H9 (cell line): Measurements from ENCODE around the gene PHLDB1. TPM values are rescaled to one million over a fixed set of nuclear protein-coding genes. Genes with fewer than 3 reads are reported as not detected.

ENCODE experiments used
- DNase-seq: peaks from one replicate; pipeline ENCODE4 v3.0.0-alpha.2; 2017
- H2AFZ ChIP-seq: one replicate; pipeline ENCODE4 v1.6.1; 2013; ENCODE audit warnings: mild to moderate bottlenecking, low read length, control low read depth, moderate library complexity
- H2AK5ac ChIP-seq: 2 replicates; pipeline ENCODE4 v1.6.1; 2013; ENCODE audit warnings: low read length, control low read depth, mixed read lengths; ENCODE audit not compliant: insufficient read length
- H2BK120ac ChIP-seq: one replicate; pipeline ENCODE4 v1.6.1; 2013; ENCODE audit warnings: low read depth, mild to moderate bottlenecking, low read length, control low read depth, inconsistent platforms; ENCODE audit not compliant: poor library complexity, severe bottlenecking
- H2BK12ac ChIP-seq: 2 replicates; pipeline ENCODE4 v1.6.1; 2013; ENCODE audit warnings: low read length, control low read depth, mixed read lengths, low read depth; ENCODE audit not compliant: insufficient read length
- H2BK15ac ChIP-seq: 2 replicates; pipeline ENCODE4 v1.6.1; 2013; ENCODE audit warnings: low read depth, low read length, control low read depth
- H2BK20ac ChIP-seq: one replicate; pipeline ENCODE4 v1.6.1; 2013; ENCODE audit warnings: low read depth, mild to moderate bottlenecking, low read length, control low read depth, inconsistent platforms; ENCODE audit not compliant: poor library complexity, severe bottlenecking
- H2BK5ac ChIP-seq: 2 replicates; pipeline ENCODE4 v1.6.1; 2013; ENCODE audit warnings: low read length, control low read depth, mixed read lengths; ENCODE audit not compliant: insufficient read length
- H3K14ac ChIP-seq: 2 replicates; pipeline ENCODE4 v1.6.1; 2013; ENCODE audit warnings: low read length, control low read depth; ENCODE audit not compliant: insufficient read depth
- H3K18ac ChIP-seq: 2 replicates; pipeline ENCODE4 v1.6.1; 2013; ENCODE audit warnings: low read depth, mild to moderate bottlenecking, mixed read lengths, low read length, control low read depth; ENCODE audit not compliant: insufficient read length
- H3K23ac ChIP-seq: 2 replicates; pipeline ENCODE4 v1.6.1; 2013; ENCODE audit warnings: low read length, control low read depth, mixed read lengths, low read depth; ENCODE audit not compliant: insufficient read length
- H3K23me2 ChIP-seq: 2 replicates; pipeline ENCODE4 v1.6.1; 2013; ENCODE audit warnings: low read depth, mild to moderate bottlenecking, mixed read lengths, low read length, control low read depth; ENCODE audit not compliant: insufficient read length, poor library complexity, severe bottlenecking
- H3K27ac ChIP-seq: 2 replicates; pipeline ENCODE4 v1.5.1; 2013; ENCODE audit warnings: low read length, control low read depth, mixed read lengths, low read depth; ENCODE audit not compliant: insufficient read length
- H3K27me3 ChIP-seq: 2 replicates; pipeline ENCODE4 v1.6.1; 2013; ENCODE audit warnings: low read length, control low read depth, inconsistent platforms; ENCODE audit not compliant: insufficient read depth
- H3K4ac ChIP-seq: 2 replicates; pipeline ENCODE4 v1.6.1; 2013; ENCODE audit warnings: low read depth, mild to moderate bottlenecking, control low read depth, inconsistent platforms, low read length, moderate library complexity
- H3K4me1 ChIP-seq: 2 replicates; pipeline ENCODE4 v1.6.1; 2013; ENCODE audit warnings: low read length, control low read depth, inconsistent platforms; ENCODE audit not compliant: insufficient read depth
- H3K4me2 ChIP-seq: 2 replicates; pipeline ENCODE4 v1.6.1; 2013; ENCODE audit warnings: low read length, control low read depth, mixed read lengths; ENCODE audit not compliant: insufficient read length, insufficient read depth
- H3K56ac ChIP-seq: 2 replicates; pipeline ENCODE4 v1.6.1; 2013; ENCODE audit warnings: low read depth, mild to moderate bottlenecking, mixed read lengths, low read length, control low read depth; ENCODE audit not compliant: insufficient read length
- H3K79me1 ChIP-seq: 2 replicates; pipeline ENCODE4 v1.6.1; 2013; ENCODE audit warnings: low read depth, mild to moderate bottlenecking, moderate library complexity, low read length, control low read depth, inconsistent platforms; ENCODE audit not compliant: insufficient read depth, poor library complexity, severe bottlenecking
- H3K79me2 ChIP-seq: 2 replicates; pipeline ENCODE4 v1.6.1; 2013; ENCODE audit warnings: low read length, control low read depth, inconsistent platforms; ENCODE audit not compliant: insufficient read depth
- H3K9ac ChIP-seq: 2 replicates; pipeline ENCODE4 v1.6.1; 2013; ENCODE audit warnings: low read length, control low read depth, mixed read lengths; ENCODE audit not compliant: insufficient read length; ENCODE audit errors: extremely low read depth
- H3K9me3 ChIP-seq: one replicate; pipeline ENCODE4 v1.6.1; 2013; ENCODE audit warnings: low read depth, low read length, inconsistent platforms; ENCODE audit not compliant: control insufficient read depth
- H3T11ph ChIP-seq: one replicate; pipeline ENCODE4 v1.6.1; 2013; ENCODE audit warnings: mild to moderate bottlenecking, low read length, control low read depth, inconsistent platforms
- H4K20me1 ChIP-seq: one replicate; pipeline ENCODE4 v1.6.1; 2013; ENCODE audit not compliant: control insufficient read depth, insufficient read length, insufficient read depth
- H4K5ac ChIP-seq: 2 replicates; pipeline ENCODE4 v1.6.1; 2013; ENCODE audit warnings: low read depth, mild to moderate bottlenecking, mixed read lengths, low read length, control low read depth; ENCODE audit not compliant: insufficient read length
- H4K8ac ChIP-seq: replicated peaks from 2 replicates; pipeline ENCODE4 v1.6.1; 2013; ENCODE audit warnings: low read length, control low read depth, mixed read lengths, low read depth; ENCODE audit not compliant: insufficient read length
- H4K91ac ChIP-seq: 2 replicates; pipeline ENCODE4 v1.6.1; 2013; ENCODE audit warnings: low read depth, mild to moderate bottlenecking, moderate library complexity, mixed read lengths, low read length, control low read depth; ENCODE audit not compliant: insufficient read length
- H3K27ac Mint-ChIP-seq, 3 experiments: 2 replicates in 2 of 3; 3 replicates in 1 of 3; pipeline ENCODE4 v1.8.0; 2020 to 2021; ENCODE audit warnings: mixed read lengths in 3 of 3, mild to moderate bottlenecking in 1 of 3, moderate library complexity in 1 of 3
- H3K27me3 Mint-ChIP-seq: 2 replicates; pipeline ENCODE4 v1.8.0; 2021; ENCODE audit warnings: low read depth, mild to moderate bottlenecking, moderate library complexity, mixed read lengths
- H3K36me3 Mint-ChIP-seq, 3 experiments: 2 replicates in 2 of 3; 3 replicates in 1 of 3; pipeline ENCODE4 v1.8.0; 2020 to 2021; ENCODE audit warnings: low read depth in 3 of 3, mixed read lengths in 3 of 3; ENCODE audit not compliant: insufficient read depth in 1 of 3
- H3K4me1 Mint-ChIP-seq, 2 experiments: 2 replicates each; pipeline ENCODE4 v1.8.0; 2020; ENCODE audit warnings: mixed read lengths in 2 of 2
- H3K4me3 Mint-ChIP-seq, 2 experiments: 2 replicates in 1 of 2; 3 replicates in 1 of 2; pipeline ENCODE4 v1.8.0; 2020 to 2021; ENCODE audit warnings: mild to moderate bottlenecking in 2 of 2, mixed read lengths in 2 of 2, moderate library complexity in 1 of 2
- H3K9me3 Mint-ChIP-seq, 2 experiments: 2 replicates in 1 of 2; 3 replicates in 1 of 2; pipeline ENCODE4 v1.8.0; 2020; ENCODE audit warnings: mild to moderate bottlenecking in 2 of 2, mixed read lengths in 2 of 2, moderate library complexity in 1 of 2
- WGBS: extraction: QIAGEN DNeasy Blood & Tissue Kit; methylation state at CpG from one replicate; pipeline ENCODE4 v1.1.7; 2013; ENCODE audit warnings: missing lambda C conversion rate, low lambda C conversion rate, mixed read lengths; ENCODE audit not compliant: insufficient read length; ENCODE audit errors: extremely low coverage; 5-methylcytosine and 5-hydroxymethylcytosine counted together
- total RNA-seq: library from RNA; stranded (reverse); gene quantifications from 2 replicates; pipeline ENCODE4 v1.2.1, GENCODE V29; 2021
- TF ChIP-seq, protein P1 (sequence below): fragments of 200-600 bp; sonication (generic); conservative IDR thresholded peaks from 3 replicates; pipeline ENCODE4 v1.8.0; 2021; ENCODE audit warnings: antibody characterized with exemption, mild to moderate bottlenecking

The PHLDB1 gene
- total RNA-seq, 1 experiment from 2014 or later = 56.0 TPM

DNA sequence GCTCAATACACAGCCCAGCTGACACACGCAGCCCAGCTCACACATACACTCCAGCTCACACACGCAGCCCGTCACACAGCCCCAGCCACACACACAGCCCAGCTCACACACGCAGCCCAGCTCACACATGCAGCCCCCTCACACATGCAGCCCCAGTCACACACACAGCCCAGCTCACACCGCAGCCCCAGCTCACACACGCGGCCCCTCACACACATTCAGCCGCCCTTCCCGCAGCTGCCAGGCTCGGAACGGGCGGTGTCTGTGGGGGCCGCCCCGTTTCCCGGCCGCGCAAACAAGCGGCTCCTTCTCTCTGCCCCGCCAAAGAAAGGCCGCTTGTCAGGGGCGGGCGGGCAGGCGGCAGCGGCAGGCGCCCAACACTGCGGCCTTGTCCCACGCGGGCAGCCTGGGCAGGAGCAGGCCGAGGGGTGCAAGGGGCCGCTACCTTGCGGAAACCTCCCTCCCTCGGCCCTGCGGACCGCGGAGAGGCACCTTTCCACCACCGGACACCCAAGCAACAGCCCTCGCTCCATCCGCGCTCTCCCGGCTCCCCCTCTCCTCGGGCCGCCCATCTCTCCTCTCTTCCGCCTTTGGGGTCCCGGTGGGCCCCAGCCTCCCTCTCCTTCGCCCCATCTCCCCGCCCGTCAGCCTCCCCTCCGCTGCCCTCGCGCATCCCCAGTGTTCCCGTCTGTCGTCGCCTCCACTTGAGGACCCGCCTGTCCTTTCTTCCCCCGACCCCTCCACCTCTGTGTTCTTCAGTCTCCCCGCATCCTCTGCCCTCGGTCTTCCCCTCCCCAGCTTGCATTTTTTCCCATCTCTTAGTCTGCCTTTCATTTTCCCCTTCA lies 2.2 kb downstream of the PHLDB1 start:
- H4K5ac ChIP-seq = no peak overlapping the region
- Mint-ChIP-seq H3K4me3 (peak overlapping the region; percentile 54 to 85), H3K27me3 (peaks cover 76% of the 10 kb centered on the region), H3K27ac (no peak overlapping the region; a peak in 1 of 7 replicates), H3K36me3 (peaks cover 0 to 4% (median 0%) of the 10 kb centered on the region in 3 experiments; a peak in 3 of 7 replicates), H3K9me3 (peaks cover 0 to 6% of the 10 kb centered on the region in 2 experiments; a peak in 4 of 5 replicates), H3K4me1 (peaks cover 60 to 68% of the 10 kb centered on the region in 2 experiments)
- peaks cover 54% of the 10 kb centered on the region for H3K27me3 ChIP-seq
- no peak overlapping the region for H2BK5ac ChIP-seq
- H3K27ac ChIP-seq = no peak overlapping the region
- H2BK120ac ChIP-seq = no peak overlapping the region
- peak overlapping the region; percentile 8 for H3K18ac ChIP-seq
- H3K9ac ChIP-seq = no peak overlapping the region
- H3K4me2 ChIP-seq = peak overlapping the region; percentile 77
- no peak overlapping the region for H2BK12ac ChIP-seq
- no peak overlapping the region for H3K23ac ChIP-seq
- H4K8ac ChIP-seq = no peak overlapping the region
- H3K23me2 ChIP-seq = peaks cover 16% of the 10 kb centered on the region
- no peak overlapping the region for H2AFZ ChIP-seq
- no peak overlapping the region for H3K56ac ChIP-seq
- no peak overlapping the region; the same call in 1 of the 2 replicates for H3K14ac ChIP-seq
- no peak overlapping the region for H3T11ph ChIP-seq
- H4K20me1 ChIP-seq = no peaks in the 10 kb centered on the region
- peaks cover 8% of the 10 kb centered on the region for H3K4me1 ChIP-seq
- H3K9me3 ChIP-seq = no peaks in the 10 kb centered on the region
- H2BK20ac ChIP-seq = no peak overlapping the region
- TF ChIP-seq, protein P1, sequence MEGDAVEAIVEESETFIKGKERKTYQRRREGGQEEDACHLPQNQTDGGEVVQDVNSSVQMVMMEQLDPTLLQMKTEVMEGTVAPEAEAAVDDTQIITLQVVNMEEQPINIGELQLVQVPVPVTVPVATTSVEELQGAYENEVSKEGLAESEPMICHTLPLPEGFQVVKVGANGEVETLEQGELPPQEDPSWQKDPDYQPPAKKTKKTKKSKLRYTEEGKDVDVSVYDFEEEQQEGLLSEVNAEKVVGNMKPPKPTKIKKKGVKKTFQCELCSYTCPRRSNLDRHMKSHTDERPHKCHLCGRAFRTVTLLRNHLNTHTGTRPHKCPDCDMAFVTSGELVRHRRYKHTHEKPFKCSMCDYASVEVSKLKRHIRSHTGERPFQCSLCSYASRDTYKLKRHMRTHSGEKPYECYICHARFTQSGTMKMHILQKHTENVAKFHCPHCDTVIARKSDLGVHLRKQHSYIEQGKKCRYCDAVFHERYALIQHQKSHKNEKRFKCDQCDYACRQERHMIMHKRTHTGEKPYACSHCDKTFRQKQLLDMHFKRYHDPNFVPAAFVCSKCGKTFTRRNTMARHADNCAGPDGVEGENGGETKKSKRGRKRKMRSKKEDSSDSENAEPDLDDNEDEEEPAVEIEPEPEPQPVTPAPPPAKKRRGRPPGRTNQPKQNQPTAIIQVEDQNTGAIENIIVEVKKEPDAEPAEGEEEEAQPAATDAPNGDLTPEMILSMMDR = no peak
- DNase-seq = no peak
- WGBS = no CpG with 5 or more reads among the region's 57 CpGs
- no peak overlapping the region for H3K4ac ChIP-seq
- no peaks in the 10 kb centered on the region for H3K79me1 ChIP-seq
- H3K79me2 ChIP-seq = no peaks in the 10 kb centered on the region
- no peak overlapping the region for H2AK5ac ChIP-seq
- no peak overlapping the region for H2BK15ac ChIP-seq
- H4K91ac ChIP-seq = no peak overlapping the region
